Naive thymus-derived CD4-positive, alpha-beta T cell (primary cell): ENCODE data around the gene UAP1L1. TPM values are rescaled to one million over a fixed set of nuclear protein-coding genes. Genes with fewer than 3 reads are reported as not detected.

Experiments used
- ATAC-seq: fragments of 150-1000 bp; cut with Tn5 transposase; 2 replicates; pipeline ENCODE4 v1.10.0; 2021; ENCODE audit warnings: mild to moderate bottlenecking, moderate library complexity
- CTCF ChIA-PET: fragments of 350-600 bp; sonication (Branson Sonifier 250); formaldehyde crosslinking; loops from one replicate; lab custom pipeline; 2021; ENCODE audit warnings: antibody characterized with exemption; lab: Charles Lee
- POLR2A ChIA-PET: fragments of 350-600 bp; sonication (Branson Sonifier 250); formaldehyde crosslinking; loops from one replicate; lab custom pipeline; 2021; ENCODE audit warnings: antibody characterized with exemption, inconsistent platforms; lab: Charles Lee
- DNase-seq, 9 donors: peaks; one replicate each; pipeline versions ENCODE4 v3.0.0 to v3.0.0-alpha.2; 2020 to 2022; ENCODE audit warnings: mixed read lengths in 1 of 9
- H3K27ac ChIP-seq: one replicate; pipeline ENCODE4 v1.7.0; 2013; ENCODE audit warnings: mild to moderate bottlenecking, low read depth, low read length, moderate library complexity
- H3K27me3 ChIP-seq, 2 donors: one replicate each; pipeline ENCODE4 v1.7.0; 2013; ENCODE audit warnings: low read length in 2 of 2, mild to moderate bottlenecking in 2 of 2, moderate library complexity in 2 of 2; ENCODE audit not compliant: control insufficient read depth in 2 of 2, insufficient read depth in 2 of 2
- H3K36me3 ChIP-seq, 3 experiments: 1 replicate in 2 of 3; 2 replicates in 1 of 3; pipeline ENCODE4 v1.7.0; 2013; ENCODE audit warnings: low read length in 3 of 3, mild to moderate bottlenecking in 3 of 3, moderate library complexity in 1 of 3; ENCODE audit not compliant: insufficient read depth in 3 of 3, control insufficient read depth in 2 of 3
- H3K4me1 ChIP-seq, 2 donors: one replicate each; pipeline ENCODE4 v1.7.0; 2013; ENCODE audit warnings: low read length in 2 of 2, mild to moderate bottlenecking in 2 of 2, moderate library complexity in 1 of 2; ENCODE audit not compliant: control insufficient read depth in 2 of 2, insufficient read depth in 2 of 2
- H3K4me3 ChIP-seq: 2 replicates; pipeline ENCODE4 v1.7.0; 2013; ENCODE audit warnings: mild to moderate bottlenecking, low read length
- H3K9me3 ChIP-seq, 3 experiments: 1 replicate in 2 of 3; 2 replicates in 1 of 3; pipeline ENCODE4 v1.7.0; 2013; ENCODE audit warnings: low read length in 3 of 3; ENCODE audit not compliant: control insufficient read depth in 2 of 3
- H3K27ac Mint-ChIP-seq, 9 donors: one replicate each; pipeline ENCODE4 v1.8.0; 2020 to 2022; ENCODE audit warnings: mixed read lengths in 9 of 9, mild to moderate bottlenecking in 8 of 9, moderate library complexity in 5 of 9, inconsistent platforms in 2 of 9
- H3K27me3 Mint-ChIP-seq, 5 donors: one replicate each; pipeline ENCODE4 v1.8.0; 2021 to 2022; ENCODE audit warnings: mixed read lengths in 5 of 5, mild to moderate bottlenecking in 1 of 5
- H3K36me3 Mint-ChIP-seq, 5 donors: one replicate each; pipeline ENCODE4 v1.8.0; 2020 to 2022; ENCODE audit warnings: mixed read lengths in 5 of 5, mild to moderate bottlenecking in 3 of 5, inconsistent platforms in 1 of 5
- H3K4me1 Mint-ChIP-seq, 7 donors: one replicate each; pipeline ENCODE4 v1.8.0; 2020 to 2022; ENCODE audit warnings: mixed read lengths in 7 of 7, mild to moderate bottlenecking in 3 of 7, inconsistent platforms in 1 of 7
- H3K4me3 Mint-ChIP-seq, 10 donors: one replicate each; pipeline ENCODE4 v1.8.0; 2020 to 2022; ENCODE audit warnings: mild to moderate bottlenecking in 10 of 10, mixed read lengths in 10 of 10, moderate library complexity in 6 of 10, inconsistent platforms in 2 of 10
- H3K9me3 Mint-ChIP-seq, 11 donors: one replicate each; pipeline ENCODE4 v1.8.0; 2020 to 2022; ENCODE audit warnings: mixed read lengths in 11 of 11, mild to moderate bottlenecking in 4 of 11, inconsistent platforms in 1 of 11, moderate library complexity in 1 of 11
- intact Hi-C, 2 donors: fragments of 100-400 bp; cut with micrococcal nuclease; formaldehyde crosslinking; loops; one replicate each; pipeline ENCODE4 v1.15.1; 2023
- polyA plus RNA-seq, 2 donors: library from polyadenylated mRNA; unstranded; fragments of 300-500 nt; fragmentation: Illumina TruSeq; gene quantifications; one replicate each; pipeline ENCODE4 v1.2.3, GENCODE V29; 2021
- total RNA-seq, 6 experiments: library from RNA in 5 of 6; stranded (reverse) in 5 of 6; gene quantifications; 1 replicate in 5 of 6; 2 replicates in 1 of 6; pipeline ENCODE4 v1.2.3 and lab custom pipeline; 2021 to 2026

UAP1L1 gene
- total and polyA plus RNA-seq, 7 experiments from 2014 or later = 0.71 to 27.6 (median 14.9) TPM

DNA sequence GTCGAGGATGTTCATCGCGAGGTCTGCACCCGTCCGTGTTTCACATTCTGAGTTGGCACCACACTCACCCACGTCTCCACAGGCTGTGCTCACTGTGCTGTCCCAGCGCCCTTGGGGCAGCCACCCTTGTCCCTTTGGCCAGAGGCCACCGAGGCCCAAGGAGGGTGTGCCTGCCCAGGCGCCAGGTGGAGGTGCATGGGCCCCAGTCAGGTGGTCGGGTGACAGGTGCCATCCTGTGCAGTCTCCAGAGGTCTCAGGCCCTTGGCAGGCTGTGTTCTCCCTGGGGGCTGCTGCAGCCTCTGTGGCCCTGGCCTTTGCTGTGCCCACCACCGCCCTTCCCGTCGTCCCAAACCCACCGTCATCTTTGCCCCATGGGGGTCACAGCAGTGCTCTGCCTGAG is 21.9 kb downstream of the UAP1L1 start:
- H3K4me1 ChIP-seq = peaks cover 12 to 14% of the 10 kb centered on the region in 2 donors
- no peaks in the 10 kb centered on the region for H3K9me3 ChIP-seq
- Mint-ChIP-seq H3K36me3 (peaks cover 0 to 16% (median 7%) of the 10 kb centered on the region in 5 donors), H3K9me3 (peaks cover 0 to 2% (median 0%) of the 10 kb centered on the region in 11 donors), H3K27me3 (no peaks in the 10 kb centered on the region), H3K4me1 (peaks cover 8 to 21% (median 17%) of the 10 kb centered on the region in 7 donors), H3K27ac (no peak overlapping the region), H3K4me3 (no peak overlapping the region)
- intact Hi-C loops = no loop called here
- CTCF ChIA-PET = no interaction called here
- POLR2A ChIA-PET = interaction anchor here (0.7 kb wide), 1 partner anchor 9 kb away, joined by 4 read pairs; no protein-coding TSS in a partner anchor
- peaks cover 16 to 73% (median 25%) of the 10 kb centered on the region in 3 experiments for H3K36me3 ChIP-seq
- no peak for ATAC-seq
- no peak for DNase-seq
- no peak overlapping the region for H3K27ac ChIP-seq
- H3K27me3 ChIP-seq = no peaks in the 10 kb centered on the region
- no peak overlapping the region for H3K4me3 ChIP-seq

DNA sequence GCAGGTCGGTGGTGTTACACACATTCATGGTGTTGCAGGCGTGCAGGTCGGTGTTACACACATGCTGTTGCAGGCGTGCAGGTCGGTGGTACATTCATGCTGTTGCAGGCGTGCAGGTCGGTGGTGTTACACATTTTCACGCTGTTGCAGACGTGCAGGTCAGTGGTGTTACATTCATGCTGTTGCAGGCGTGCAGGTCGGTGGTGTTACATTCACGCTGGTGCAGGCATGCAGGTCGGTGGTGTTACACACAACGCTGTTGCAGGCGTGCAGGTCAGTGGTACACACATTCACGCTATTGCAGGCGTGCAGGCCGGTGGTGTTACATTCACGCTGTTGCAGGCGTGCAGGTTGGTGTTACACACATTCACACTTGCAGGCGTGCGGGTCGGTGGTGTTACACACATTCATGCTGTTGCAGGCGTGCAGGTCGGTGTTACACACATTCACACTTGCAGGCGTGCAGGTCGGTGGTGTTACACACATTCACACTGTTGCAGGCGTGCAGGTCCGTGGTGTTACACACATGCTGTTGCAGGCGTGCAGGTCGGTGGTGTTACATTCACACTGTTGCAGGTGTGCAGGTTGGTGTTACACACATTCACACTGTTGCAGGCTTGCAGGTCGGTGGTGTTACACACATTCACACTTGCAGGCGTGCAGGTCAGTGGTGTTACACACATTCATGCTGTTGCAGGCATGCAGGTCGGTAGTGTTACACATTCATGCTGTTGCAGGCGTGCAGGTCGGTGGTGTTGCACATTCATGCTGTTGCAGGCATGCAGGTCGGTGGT is 26.1 kb downstream of the UAP1L1 start:
- Histone ChIP-seq H3K4me3 (no peak overlapping the region), H3K9me3 (no peaks in the 10 kb centered on the region), H3K27ac (no peak overlapping the region), H3K27me3 (no peaks in the 10 kb centered on the region), H3K4me1 (no peaks in the 10 kb centered on the region), H3K36me3 (peaks cover 25 to 94% (median 27%) of the 10 kb centered on the region in 3 experiments)
- no peak for DNase-seq
- H3K4me1 Mint-ChIP-seq = peaks cover 0 to 3% (median 0%) of the 10 kb centered on the region in 7 donors
- no peak overlapping the region for H3K4me3 Mint-ChIP-seq
- no peak overlapping the region for H3K27ac Mint-ChIP-seq
- POLR2A ChIA-PET = no interaction called here
- H3K36me3 Mint-ChIP-seq = peaks cover 0 to 11% (median 0%) of the 10 kb centered on the region in 5 donors
- intact Hi-C loops = no loop called here
- H3K9me3 Mint-ChIP-seq = peaks cover 0 to 2% (median 0%) of the 10 kb centered on the region in 11 donors
- CTCF ChIA-PET = no interaction called here
- ATAC-seq = no peak
- H3K27me3 Mint-ChIP-seq = no peaks in the 10 kb centered on the region

DNA sequence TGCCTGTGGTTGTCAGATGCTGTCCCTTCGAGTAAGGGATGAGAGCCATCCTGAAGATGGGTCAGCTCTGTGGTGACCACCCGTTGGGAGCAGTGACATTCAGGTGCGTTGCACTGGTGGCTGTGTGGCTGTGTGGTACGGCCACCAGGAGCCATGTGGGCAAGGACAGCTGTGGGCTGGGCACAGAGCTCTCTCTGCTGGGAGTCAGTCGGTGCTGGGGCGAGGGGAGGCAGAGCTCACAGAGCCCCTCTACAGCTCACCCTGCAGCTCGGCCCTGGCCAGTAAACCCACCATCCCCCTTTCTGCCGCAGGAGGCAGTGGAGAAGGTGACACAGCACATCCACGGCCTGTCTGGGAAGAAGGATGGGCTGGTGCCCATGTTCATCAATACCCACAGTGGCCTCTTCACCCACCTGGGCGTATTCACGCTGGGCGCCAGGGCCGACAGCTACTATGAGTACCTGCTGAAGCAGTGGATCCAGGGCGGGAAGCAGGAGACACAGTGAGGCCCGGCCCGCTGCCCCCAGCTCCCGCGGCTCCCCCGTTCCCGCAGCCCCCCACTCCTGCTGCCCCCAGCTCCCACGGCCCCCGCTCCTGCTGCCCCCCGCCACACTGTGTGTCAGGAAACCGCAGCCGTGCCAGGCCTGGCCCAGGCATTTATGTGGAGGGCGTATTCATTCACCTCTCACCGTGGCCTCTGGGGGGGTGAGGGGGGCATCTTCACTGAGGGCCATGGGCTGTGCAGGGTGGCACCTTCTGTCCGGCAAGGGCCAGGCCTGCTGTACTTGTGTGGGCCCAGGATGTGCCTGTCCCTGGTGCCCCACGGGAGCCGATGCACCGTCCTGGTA is 28.7 kb downstream of the UAP1L1 start:
- no peaks in the 10 kb centered on the region for H3K27me3 Mint-ChIP-seq
- H3K27ac ChIP-seq = no peak overlapping the region
- intact Hi-C loops = no loop called here
- peaks cover 0 to 4% (median 3%) of the 10 kb centered on the region in 7 donors for H3K4me1 Mint-ChIP-seq
- no peaks in the 10 kb centered on the region for H3K9me3 ChIP-seq
- POLR2A ChIA-PET = interaction anchor here (1.4 to 2.0 kb wide), 3 partner anchors 10 to 19 kb away, joined by 3 to 9 read pairs (median 5); partner anchors contain the start of gene MAN1B1
- CTCF ChIA-PET = interaction anchor here (0.7 to 0.9 kb wide), 2 partner anchors 10 to 46 kb away, joined by 3 read pairs; no protein-coding TSS in a partner anchor
- peaks cover 26 to 100% (median 27%) of the 10 kb centered on the region in 3 experiments for H3K36me3 ChIP-seq
- no peaks in the 10 kb centered on the region for H3K27me3 ChIP-seq
- H3K4me3 ChIP-seq = no peak overlapping the region
- ATAC-seq = no peak
- H3K9me3 Mint-ChIP-seq = peaks cover 0 to 2% (median 0%) of the 10 kb centered on the region in 11 donors
- no peaks in the 10 kb centered on the region for H3K4me1 ChIP-seq
- no peak for DNase-seq
- no peak overlapping the region for H3K27ac Mint-ChIP-seq
- no peak overlapping the region for H3K4me3 Mint-ChIP-seq
- H3K36me3 Mint-ChIP-seq = peaks cover 0 to 5% (median 0%) of the 10 kb centered on the region in 5 donors

DNA sequence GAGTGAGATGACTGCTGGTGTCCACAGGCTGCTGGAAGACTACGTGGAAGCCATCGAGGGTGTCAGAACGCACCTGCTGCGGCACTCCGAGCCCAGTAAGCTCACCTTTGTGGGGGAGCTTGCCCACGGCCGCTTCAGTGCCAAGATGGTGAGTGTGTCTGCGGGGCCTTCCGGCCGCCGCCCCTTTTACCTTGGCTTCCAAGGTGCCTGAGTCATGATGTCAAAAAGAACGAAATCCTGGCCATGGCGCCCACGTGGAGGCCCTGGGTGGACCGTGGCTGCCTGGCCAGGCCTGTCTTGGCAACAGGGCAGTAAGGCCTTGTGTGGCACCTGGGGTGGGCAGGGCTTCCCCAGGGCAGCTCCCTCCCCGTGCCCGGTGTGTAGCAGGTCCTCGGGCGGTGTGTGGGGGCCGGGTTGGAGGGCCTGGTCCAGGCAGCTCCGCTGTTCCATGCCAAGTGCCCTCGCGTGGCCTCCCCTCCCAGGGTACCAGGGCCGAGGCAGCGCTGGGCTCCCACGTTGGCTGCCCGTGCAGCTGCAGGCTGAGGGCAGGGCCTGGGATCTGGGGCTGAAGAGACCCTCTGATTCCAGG is 29.4 kb downstream of the UAP1L1 start:
- ChIA-PET CTCF (no interaction called here), POLR2A (interaction anchor here (1.1 to 1.5 kb wide), 2 partner anchors 11 to 134 kb away, joined by 3 read pairs; no protein-coding TSS in a partner anchor)
- Mint-ChIP-seq H3K4me1 (peaks cover 0 to 5% (median 3%) of the 10 kb centered on the region in 7 donors), H3K9me3 (peaks cover 0 to 2% (median 0%) of the 10 kb centered on the region in 11 donors), H3K4me3 (no peak overlapping the region), H3K27me3 (no peaks in the 10 kb centered on the region), H3K36me3 (peaks cover 0 to 5% (median 0%) of the 10 kb centered on the region in 5 donors), H3K27ac (no peak overlapping the region)
- Histone ChIP-seq H3K9me3 (no peaks in the 10 kb centered on the region), H3K36me3 (peaks cover 24 to 100% (median 26%) of the 10 kb centered on the region in 3 experiments), H3K27me3 (no peaks in the 10 kb centered on the region), H3K4me1 (no peaks in the 10 kb centered on the region), H3K27ac (no peak overlapping the region), H3K4me3 (no peak overlapping the region)
- intact Hi-C loops = no loop called here
- no peak for DNase-seq
- ATAC-seq = no peak

DNA sequence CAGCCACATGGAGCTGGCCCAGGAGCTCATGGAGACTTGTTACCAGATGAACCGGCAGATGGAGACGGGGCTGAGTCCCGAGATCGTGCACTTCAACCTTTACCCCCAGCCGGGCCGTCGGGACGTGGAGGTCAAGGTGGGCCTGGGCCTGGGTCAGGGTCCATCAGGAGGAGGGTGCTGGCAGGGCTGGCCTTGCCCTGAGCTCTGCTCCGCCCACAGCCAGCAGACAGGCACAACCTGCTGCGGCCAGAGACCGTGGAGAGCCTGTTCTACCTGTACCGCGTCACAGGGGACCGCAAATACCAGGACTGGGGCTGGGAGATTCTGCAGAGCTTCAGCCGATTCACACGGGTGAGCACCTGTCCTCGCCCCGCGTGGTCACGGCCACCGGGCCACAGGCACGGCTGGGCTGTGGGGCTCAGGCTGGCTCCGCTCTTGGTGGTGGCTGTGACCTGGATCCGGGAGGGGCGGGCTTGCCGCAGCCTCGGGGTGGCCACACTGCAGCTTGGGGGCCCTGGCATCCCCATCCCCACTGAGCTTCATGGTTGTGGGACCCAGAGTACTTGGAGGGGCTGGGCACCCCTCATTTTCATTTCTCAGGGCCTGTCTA is 30.1 kb downstream of the UAP1L1 start:
- Histone ChIP-seq H3K4me1 (no peaks in the 10 kb centered on the region), H3K27ac (no peak overlapping the region), H3K4me3 (no peak overlapping the region), H3K27me3 (no peaks in the 10 kb centered on the region), H3K36me3 (peaks cover 19 to 100% (median 19%) of the 10 kb centered on the region in 3 experiments), H3K9me3 (no peaks in the 10 kb centered on the region)
- intact Hi-C loops = no loop called here
- POLR2A ChIA-PET = interaction anchor here (1.1 to 1.5 kb wide), 2 partner anchors 12 to 133 kb away, joined by 3 read pairs; no protein-coding TSS in a partner anchor
- H3K27me3 Mint-ChIP-seq = no peaks in the 10 kb centered on the region
- H3K4me3 Mint-ChIP-seq = no peak overlapping the region
- CTCF ChIA-PET = interaction anchor here (0.7 kb wide), 1 partner anchor 12 kb away, joined by 3 read pairs; no protein-coding TSS in a partner anchor
- peaks cover 0 to 5% (median 3%) of the 10 kb centered on the region in 7 donors for H3K4me1 Mint-ChIP-seq
- DNase-seq = no peak
- peaks cover 0 to 2% (median 0%) of the 10 kb centered on the region in 11 donors for H3K9me3 Mint-ChIP-seq
- no peak overlapping the region for H3K27ac Mint-ChIP-seq
- peaks cover 0 to 5% (median 0%) of the 10 kb centered on the region in 5 donors for H3K36me3 Mint-ChIP-seq
- no peak for ATAC-seq
